SK-N-SH (cell line): ENCODE measurements around the gene TANC1. TPM values are rescaled to one million over a fixed set of nuclear protein-coding genes. Genes with fewer than 3 reads are reported as not detected.

Source experiments
- CTCF ChIA-PET: fragments of 300-600, 350-600 bp; formaldehyde crosslinking; extraction: SDS; loops from one replicate; lab custom pipeline; 2021; lab: Yijun Ruan, JAX
- POLR2A ChIA-PET: fragments of 350-600 bp; sonication (Branson Sonifier 250); formaldehyde crosslinking; extraction: SDS; loops from one replicate; lab custom pipeline; 2020; ENCODE audit warnings: antibody characterized with exemption, inconsistent platforms; lab: Yijun Ruan, JAX
- DNase-seq: peaks from one replicate; pipeline ENCODE4 v3.0.0; 2012
- H2AFZ ChIP-seq: fragments of 200-600 bp; sonication (generic); 2 replicates; pipeline ENCODE4 v1.8.1; 2016; ENCODE audit warnings: antibody characterized with exemption, mild to moderate bottlenecking, low read depth
- H3F3A ChIP-seq: fragments of 200-600 bp; sonication (generic); replicated peaks from 2 replicates; pipeline ENCODE3; 2016; ENCODE audit warnings: antibody characterized with exemption, mild to moderate bottlenecking; ENCODE audit not compliant: insufficient read depth
- H3K27ac ChIP-seq, 2 experiments: fragments of 200-500 bp in 1 of 2; fragments of 200-600 bp in 1 of 2; sonication (Bioruptor generic) in 1 of 2; sonication (generic), shearing (Covaris generic) in 1 of 2; 2 replicates each; pipeline versions ENCODE4 v1.5.1 to v1.6.1; 2014 to 2016; ENCODE audit warnings: low read depth in 2 of 2, inconsistent platforms in 1 of 2, low read length in 1 of 2, mild to moderate bottlenecking in 1 of 2, mixed read lengths in 1 of 2
- H3K27me3 ChIP-seq: fragments of 200-600 bp; sonication (generic), shearing (Covaris generic); 2 replicates; pipeline ENCODE4 v1.6.1; 2016; ENCODE audit warnings: mixed run types; ENCODE audit not compliant: insufficient read depth
- H3K36me3 ChIP-seq, 2 experiments: fragments of 200-500 bp in 1 of 2; fragments of 200-600 bp in 1 of 2; sonication (Bioruptor generic) in 1 of 2; sonication (generic) in 1 of 2; replicated peaks in 1 of 2; 2 replicates each; pipeline versions ENCODE3 to v1.5.1; 2014 to 2016; ENCODE audit warnings: low read length in 1 of 2, mild to moderate bottlenecking in 1 of 2; ENCODE audit not compliant: insufficient read depth in 2 of 2, control insufficient read depth in 1 of 2
- H3K4me1 ChIP-seq, 2 experiments: fragments of 200-500 bp in 1 of 2; fragments of 200-600 bp in 1 of 2; sonication (Bioruptor generic) in 1 of 2; sonication (generic), shearing (Covaris generic) in 1 of 2; 2 replicates each; pipeline versions ENCODE4 v1.5.1 to v1.6.1; 2014 to 2016; ENCODE audit warnings: low read depth in 1 of 2, low read length in 1 of 2, mixed run types in 1 of 2; ENCODE audit not compliant: insufficient read depth in 2 of 2, control insufficient read depth in 1 of 2
- H3K4me2 ChIP-seq: fragments of 200-600 bp; sonication (generic), shearing (Covaris generic); 2 replicates; pipeline ENCODE4 v1.6.1; 2017; ENCODE audit warnings: mixed run types
- H3K4me3 ChIP-seq, 2 experiments: fragments of 200-500 bp in 1 of 2; fragments of 200-600 bp in 1 of 2; sonication (Bioruptor generic) in 1 of 2; sonication (generic), shearing (Covaris generic) in 1 of 2; 2 replicates each; pipeline versions ENCODE4 v1.5.1 to v1.8.1; 2014 to 2016; ENCODE audit warnings: low read depth in 2 of 2, inconsistent platforms in 1 of 2, low read length in 1 of 2, mild to moderate bottlenecking in 1 of 2, mixed read lengths in 1 of 2, moderate library complexity in 1 of 2
- H3K79me2 ChIP-seq: fragments of 200-600 bp; sonication (generic); 2 replicates; pipeline ENCODE4 v1.8.1; 2017; ENCODE audit warnings: mild to moderate bottlenecking; ENCODE audit not compliant: insufficient read depth
- H3K9ac ChIP-seq: fragments of 200-600 bp; sonication (generic); 2 replicates; pipeline ENCODE4 v1.6.1; 2017; ENCODE audit warnings: mixed run types
- H3K9me2 ChIP-seq: fragments of 200-600 bp; sonication (generic); 2 replicates; pipeline ENCODE4 v1.6.1; 2017; ENCODE audit warnings: mixed run types
- H3K9me3 ChIP-seq: fragments of 200-600 bp; sonication (generic); 2 replicates; pipeline ENCODE4 v1.6.1; 2017; ENCODE audit warnings: mixed run types, mild to moderate bottlenecking, moderate library complexity
- H4K20me1 ChIP-seq: fragments of 200-600 bp; sonication (generic); 2 replicates; pipeline ENCODE4 v1.6.1; 2017; ENCODE audit warnings: mild to moderate bottlenecking, mixed run types; ENCODE audit not compliant: insufficient read depth
- ELF1 ChIP-seq: IDR thresholded peaks from 2 replicates; pipeline ENCODE4 v1.4.0; 2012
- EP300 ChIP-seq, 2 experiments: IDR thresholded peaks; 2 replicates each; pipeline versions ENCODE4 v1.4.0 to v1.6.1; 2012; ENCODE audit warnings: borderline replicate concordance in 1 of 2, low read depth in 1 of 2, low read length in 1 of 2
- EZH2phosphoT487 ChIP-seq: fragments of 200-600 bp; sonication (generic); IDR thresholded peaks from 2 replicates; pipeline ENCODE4 v1.6.1; 2017; ENCODE audit warnings: low read depth, mixed run types, mild to moderate bottlenecking, antibody characterized with exemption, moderate library complexity, borderline replicate concordance
- FOSL2 ChIP-seq: IDR thresholded peaks from 2 replicates; pipeline ENCODE4 v1.4.0; 2012; ENCODE audit warnings: low read depth, mild to moderate bottlenecking, moderate library complexity, borderline replicate concordance
- GABPA ChIP-seq: IDR thresholded peaks from 2 replicates; pipeline ENCODE4 v1.4.0; 2012; ENCODE audit warnings: low read depth, mild to moderate bottlenecking
- GATA2 ChIP-seq: sonication (generic); formaldehyde crosslinking; IDR thresholded peaks from 2 replicates; pipeline ENCODE4 v1.5.0; 2020; ENCODE audit warnings: mild to moderate bottlenecking, missing genetic modification reagents
- MXI1 ChIP-seq: IDR thresholded peaks from 2 replicates; pipeline ENCODE4 v1.6.1; 2012; ENCODE audit warnings: mild to moderate bottlenecking, low read depth, low read length, improper control_type of control experiment
- POLR2AphosphoS5 ChIP-seq: IDR thresholded peaks from 2 replicates; pipeline ENCODE4 v1.6.1; 2012; ENCODE audit warnings: low read depth, low read length
- RFX5 ChIP-seq: IDR thresholded peaks from 2 replicates; pipeline ENCODE4 v1.6.1; 2012; ENCODE audit warnings: mild to moderate bottlenecking, improper control_type of control experiment, low read length
- RXRA ChIP-seq: IDR thresholded peaks from 2 replicates; pipeline ENCODE4 v1.4.0; 2012; ENCODE audit warnings: low read depth, mild to moderate bottlenecking, borderline replicate concordance
- TAF1 ChIP-seq: IDR thresholded peaks from 2 replicates; pipeline ENCODE4 v1.6.1; 2012; ENCODE audit warnings: low read depth, mild to moderate bottlenecking, low read length, moderate library complexity, borderline replicate concordance
- TCF12 ChIP-seq: IDR thresholded peaks from 2 replicates; pipeline ENCODE4 v1.4.0; 2012
- TEAD4 ChIP-seq: IDR thresholded peaks from 2 replicates; pipeline ENCODE4 v1.4.0; 2012; ENCODE audit warnings: mild to moderate bottlenecking, borderline replicate concordance; ENCODE audit not compliant: insufficient read depth
- WGBS: methylation state at CpG from one replicate; pipeline ENCODE4 v1.1.6; 2017; ENCODE audit warnings: low lambda C conversion rate; 5-methylcytosine and 5-hydroxymethylcytosine counted together
- polyA plus RNA-seq, 3 experiments: library from polyadenylated mRNA; depleted of rRNA; stranded (reverse); fragments of >200 nt; gene quantifications; 2 replicates each; pipeline ENCODE4 v1.2.3, GENCODE V29; 2012
- TF ChIP-seq, protein P1 (sequence below): fragments of 150-350 bp; IDR thresholded peaks from 2 replicates; pipeline ENCODE4 v1.6.1; 2016; ENCODE audit warnings: mild to moderate bottlenecking, low read depth, low read length
- TF ChIP-seq, protein P2 (sequence below): IDR thresholded peaks from 2 replicates; pipeline ENCODE4 v1.6.1; 2012; ENCODE audit warnings: mild to moderate bottlenecking, low read depth, low read length, moderate library complexity
- TF ChIP-seq, protein P3 (sequence below): IDR thresholded peaks from 2 replicates; pipeline ENCODE4; 2012
- TF ChIP-seq, protein P4 (sequence below): IDR thresholded peaks from 2 replicates; pipeline ENCODE4 v1.4.0; 2012; ENCODE audit warnings: low read depth, borderline replicate concordance

TANC1 gene
- polyA plus RNA-seq, 1 of the 3 experiments (the other 2 are of a cell fraction): 19.2 TPM

DNA sequence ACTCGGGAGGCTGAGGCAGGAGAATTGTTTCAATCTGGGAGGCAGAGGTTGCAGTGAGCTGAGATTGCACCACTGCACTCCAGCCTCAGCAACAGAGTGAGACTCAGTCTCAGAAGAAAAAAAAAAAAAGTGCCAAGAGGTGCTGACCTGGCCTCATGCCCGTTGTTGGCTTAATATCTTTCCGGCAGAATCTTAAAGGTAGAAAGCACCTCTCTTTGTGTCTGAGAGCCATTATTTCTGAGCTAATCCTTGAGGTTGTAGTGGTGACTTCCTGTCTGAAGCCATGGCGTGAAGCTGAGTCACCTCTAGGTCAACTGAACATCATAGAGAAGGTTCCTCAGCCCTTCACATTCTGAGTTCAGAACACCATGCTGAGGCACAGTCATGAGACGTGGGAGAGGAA, 257.6 kb downstream of the TANC1 start:
- Histone ChIP-seq H3F3A (peaks cover 4% of the 10 kb centered on the region), H3K9me3 (no peaks in the 10 kb centered on the region), H2AFZ (no peak overlapping the region), H3K79me2 (no peaks in the 10 kb centered on the region), H3K9me2 (no peaks in the 10 kb centered on the region), H3K4me2 (no peak overlapping the region)
- DNase-seq: no peak
- no peak for TF ChIP-seq GABPA
- no peak for TF ChIP-seq EP300 (IDR thresholded peaks at IDR 0.05; ENCODE audit: borderline replicate concordance in 1 of 2, low read depth in 1 of 2, low read length in 1 of 2)
- no peak for TF ChIP-seq EZH2phosphoT487
- no peak for TF ChIP-seq TAF1
- TF ChIP-seq RFX5: no peak
- no peak for TF ChIP-seq MXI1
- TF ChIP-seq, protein P1, sequence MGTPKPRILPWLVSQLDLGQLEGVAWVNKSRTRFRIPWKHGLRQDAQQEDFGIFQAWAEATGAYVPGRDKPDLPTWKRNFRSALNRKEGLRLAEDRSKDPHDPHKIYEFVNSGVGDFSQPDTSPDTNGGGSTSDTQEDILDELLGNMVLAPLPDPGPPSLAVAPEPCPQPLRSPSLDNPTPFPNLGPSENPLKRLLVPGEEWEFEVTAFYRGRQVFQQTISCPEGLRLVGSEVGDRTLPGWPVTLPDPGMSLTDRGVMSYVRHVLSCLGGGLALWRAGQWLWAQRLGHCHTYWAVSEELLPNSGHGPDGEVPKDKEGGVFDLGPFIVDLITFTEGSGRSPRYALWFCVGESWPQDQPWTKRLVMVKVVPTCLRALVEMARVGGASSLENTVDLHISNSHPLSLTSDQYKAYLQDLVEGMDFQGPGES: no peak
- TF ChIP-seq FOSL2: no peak
- no peak for TF ChIP-seq RXRA
- TF ChIP-seq, all 33 proteins: peak for 0
- H3K9ac ChIP-seq: no peak overlapping the region
- H3K27me3 ChIP-seq: no peaks in the 10 kb centered on the region
- CTCF ChIA-PET: interaction anchor here (1.7 kb wide), 1 partner anchor 29 kb away, joined by 4 read pairs; no protein-coding TSS in a partner anchor
- no peak overlapping the region for H3K4me3 ChIP-seq
- no peaks in the 10 kb centered on the region; a peak in 1 of 4 replicates for H3K4me1 ChIP-seq
- POLR2A ChIA-PET: no interaction called here
- WGBS: 78% methylated on average over 5 of the region's 5 CpGs
- peaks cover 14 to 81% of the 10 kb centered on the region in 2 experiments for H3K36me3 ChIP-seq
- no peak overlapping the region for H3K27ac ChIP-seq
- H4K20me1 ChIP-seq: no peaks in the 10 kb centered on the region

DNA sequence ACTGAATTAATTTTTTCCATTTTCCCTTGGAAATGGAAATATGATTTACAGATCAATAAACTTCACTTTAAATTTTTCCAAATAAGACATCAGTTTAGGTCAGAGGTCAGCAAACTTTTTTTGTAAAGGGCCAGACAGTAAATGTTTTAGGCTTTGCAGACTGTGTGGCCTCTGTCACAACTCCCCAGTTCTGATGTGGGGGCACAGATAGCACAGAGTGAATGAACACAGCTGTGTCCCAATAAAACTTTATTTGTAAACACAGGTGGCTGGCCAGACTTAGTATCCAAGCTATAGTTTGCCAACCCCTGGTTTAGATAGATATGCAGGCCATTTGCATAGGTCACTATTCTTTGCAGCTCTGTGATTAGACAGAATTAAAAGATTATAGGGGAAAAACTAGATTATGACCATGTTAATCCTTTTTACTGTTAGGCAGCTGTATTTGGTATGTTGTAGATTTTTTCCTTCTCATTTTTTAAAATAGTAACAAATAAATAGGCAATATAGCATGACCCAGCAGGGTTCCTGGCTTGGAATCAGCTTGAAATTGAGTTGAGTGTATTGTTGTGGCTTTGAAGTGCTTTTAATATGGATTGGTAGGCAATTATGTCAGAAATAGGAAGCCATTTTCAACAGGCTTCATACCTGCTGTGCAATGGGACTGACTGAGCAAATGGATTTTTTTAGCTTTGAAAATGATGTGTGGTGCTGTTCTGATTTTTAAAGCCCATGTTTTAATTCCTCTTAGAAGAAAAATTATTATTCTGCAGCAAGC, 258.4 kb downstream of the TANC1 start:
- H3K9me2 ChIP-seq: no peaks in the 10 kb centered on the region
- no peaks in the 10 kb centered on the region for H3K79me2 ChIP-seq
- H3F3A ChIP-seq: peaks cover 4% of the 10 kb centered on the region
- no peak overlapping the region; a peak in 1 of 4 replicates for H3K27ac ChIP-seq
- no peaks in the 10 kb centered on the region for H4K20me1 ChIP-seq
- no peak for DNase-seq
- TF ChIP-seq TCF12 (no peak), EZH2phosphoT487 (no peak), POLR2AphosphoS5 (no peak), GATA2 (CRISPR knock-in tag) (no peak), EP300 (IDR thresholded peaks at IDR 0.05; ENCODE audit: borderline replicate concordance in 1 of 2, low read depth in 1 of 2, low read length in 1 of 2) (no peak), ELF1 (no peak), TEAD4 (no peak)
- TF ChIP-seq, protein P2, sequence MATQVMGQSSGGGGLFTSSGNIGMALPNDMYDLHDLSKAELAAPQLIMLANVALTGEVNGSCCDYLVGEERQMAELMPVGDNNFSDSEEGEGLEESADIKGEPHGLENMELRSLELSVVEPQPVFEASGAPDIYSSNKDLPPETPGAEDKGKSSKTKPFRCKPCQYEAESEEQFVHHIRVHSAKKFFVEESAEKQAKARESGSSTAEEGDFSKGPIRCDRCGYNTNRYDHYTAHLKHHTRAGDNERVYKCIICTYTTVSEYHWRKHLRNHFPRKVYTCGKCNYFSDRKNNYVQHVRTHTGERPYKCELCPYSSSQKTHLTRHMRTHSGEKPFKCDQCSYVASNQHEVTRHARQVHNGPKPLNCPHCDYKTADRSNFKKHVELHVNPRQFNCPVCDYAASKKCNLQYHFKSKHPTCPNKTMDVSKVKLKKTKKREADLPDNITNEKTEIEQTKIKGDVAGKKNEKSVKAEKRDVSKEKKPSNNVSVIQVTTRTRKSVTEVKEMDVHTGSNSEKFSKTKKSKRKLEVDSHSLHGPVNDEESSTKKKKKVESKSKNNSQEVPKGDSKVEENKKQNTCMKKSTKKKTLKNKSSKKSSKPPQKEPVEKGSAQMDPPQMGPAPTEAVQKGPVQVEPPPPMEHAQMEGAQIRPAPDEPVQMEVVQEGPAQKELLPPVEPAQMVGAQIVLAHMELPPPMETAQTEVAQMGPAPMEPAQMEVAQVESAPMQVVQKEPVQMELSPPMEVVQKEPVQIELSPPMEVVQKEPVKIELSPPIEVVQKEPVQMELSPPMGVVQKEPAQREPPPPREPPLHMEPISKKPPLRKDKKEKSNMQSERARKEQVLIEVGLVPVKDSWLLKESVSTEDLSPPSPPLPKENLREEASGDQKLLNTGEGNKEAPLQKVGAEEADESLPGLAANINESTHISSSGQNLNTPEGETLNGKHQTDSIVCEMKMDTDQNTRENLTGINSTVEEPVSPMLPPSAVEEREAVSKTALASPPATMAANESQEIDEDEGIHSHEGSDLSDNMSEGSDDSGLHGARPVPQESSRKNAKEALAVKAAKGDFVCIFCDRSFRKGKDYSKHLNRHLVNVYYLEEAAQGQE: no peak
- TF ChIP-seq, protein P3, sequence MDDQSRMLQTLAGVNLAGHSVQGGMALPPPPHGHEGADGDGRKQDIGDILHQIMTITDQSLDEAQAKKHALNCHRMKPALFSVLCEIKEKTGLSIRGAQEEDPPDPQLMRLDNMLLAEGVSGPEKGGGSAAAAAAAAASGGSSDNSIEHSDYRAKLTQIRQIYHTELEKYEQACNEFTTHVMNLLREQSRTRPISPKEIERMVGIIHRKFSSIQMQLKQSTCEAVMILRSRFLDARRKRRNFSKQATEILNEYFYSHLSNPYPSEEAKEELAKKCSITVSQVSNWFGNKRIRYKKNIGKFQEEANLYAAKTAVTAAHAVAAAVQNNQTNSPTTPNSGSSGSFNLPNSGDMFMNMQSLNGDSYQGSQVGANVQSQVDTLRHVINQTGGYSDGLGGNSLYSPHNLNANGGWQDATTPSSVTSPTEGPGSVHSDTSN: no peak
- TF ChIP-seq, protein P4, sequence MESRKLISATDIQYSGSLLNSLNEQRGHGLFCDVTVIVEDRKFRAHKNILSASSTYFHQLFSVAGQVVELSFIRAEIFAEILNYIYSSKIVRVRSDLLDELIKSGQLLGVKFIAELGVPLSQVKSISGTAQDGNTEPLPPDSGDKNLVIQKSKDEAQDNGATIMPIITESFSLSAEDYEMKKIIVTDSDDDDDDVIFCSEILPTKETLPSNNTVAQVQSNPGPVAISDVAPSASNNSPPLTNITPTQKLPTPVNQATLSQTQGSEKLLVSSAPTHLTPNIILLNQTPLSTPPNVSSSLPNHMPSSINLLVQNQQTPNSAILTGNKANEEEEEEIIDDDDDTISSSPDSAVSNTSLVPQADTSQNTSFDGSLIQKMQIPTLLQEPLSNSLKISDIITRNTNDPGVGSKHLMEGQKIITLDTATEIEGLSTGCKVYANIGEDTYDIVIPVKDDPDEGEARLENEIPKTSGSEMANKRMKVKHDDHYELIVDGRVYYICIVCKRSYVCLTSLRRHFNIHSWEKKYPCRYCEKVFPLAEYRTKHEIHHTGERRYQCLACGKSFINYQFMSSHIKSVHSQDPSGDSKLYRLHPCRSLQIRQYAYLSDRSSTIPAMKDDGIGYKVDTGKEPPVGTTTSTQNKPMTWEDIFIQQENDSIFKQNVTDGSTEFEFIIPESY: no peak
- ChIA-PET CTCF (interaction anchor here (1.8 kb wide), 1 partner anchor 332 kb away, joined by 4 read pairs; no protein-coding TSS in a partner anchor), POLR2A (no interaction called here)
- no peak overlapping the region for H3K4me2 ChIP-seq
- no peaks in the 10 kb centered on the region for H3K27me3 ChIP-seq
- H3K36me3 ChIP-seq: peaks cover 19 to 84% of the 10 kb centered on the region in 2 experiments
- H3K4me3 ChIP-seq: no peak overlapping the region
- H3K4me1 ChIP-seq: no peaks in the 10 kb centered on the region; a peak in 1 of 4 replicates
- H2AFZ ChIP-seq: 0 out of 2 replicates have a peak overlapping the region, but pooled peaks have one; percentile 18
- H3K9ac ChIP-seq: no peak overlapping the region
- H3K9me3 ChIP-seq: no peaks in the 10 kb centered on the region
